Stimulated activated CD8-positive, alpha-beta memory T cell treated with anti-CD3 and anti-CD28 coated beads, Interleukin-7, amount 100 ng/mL, for 24 hours (primary cell): ENCODE data around the gene PACSIN1.

Experiments
- DNase-seq: peaks from one replicate; pipeline ENCODE4 v3.0.0-alpha.2; 2020; ENCODE audit warnings: low read depth

The PACSIN1 gene

GRCh38 chr6:34514593-34515472 is 49.0 kb downstream of the PACSIN1 start:
- no peak for DNase-seq

- no peak for DNase-seq
Measured at GRCh38 chr6:34515473-34516387, 49.9 kb downstream of the PACSIN1 start.

DNA sequence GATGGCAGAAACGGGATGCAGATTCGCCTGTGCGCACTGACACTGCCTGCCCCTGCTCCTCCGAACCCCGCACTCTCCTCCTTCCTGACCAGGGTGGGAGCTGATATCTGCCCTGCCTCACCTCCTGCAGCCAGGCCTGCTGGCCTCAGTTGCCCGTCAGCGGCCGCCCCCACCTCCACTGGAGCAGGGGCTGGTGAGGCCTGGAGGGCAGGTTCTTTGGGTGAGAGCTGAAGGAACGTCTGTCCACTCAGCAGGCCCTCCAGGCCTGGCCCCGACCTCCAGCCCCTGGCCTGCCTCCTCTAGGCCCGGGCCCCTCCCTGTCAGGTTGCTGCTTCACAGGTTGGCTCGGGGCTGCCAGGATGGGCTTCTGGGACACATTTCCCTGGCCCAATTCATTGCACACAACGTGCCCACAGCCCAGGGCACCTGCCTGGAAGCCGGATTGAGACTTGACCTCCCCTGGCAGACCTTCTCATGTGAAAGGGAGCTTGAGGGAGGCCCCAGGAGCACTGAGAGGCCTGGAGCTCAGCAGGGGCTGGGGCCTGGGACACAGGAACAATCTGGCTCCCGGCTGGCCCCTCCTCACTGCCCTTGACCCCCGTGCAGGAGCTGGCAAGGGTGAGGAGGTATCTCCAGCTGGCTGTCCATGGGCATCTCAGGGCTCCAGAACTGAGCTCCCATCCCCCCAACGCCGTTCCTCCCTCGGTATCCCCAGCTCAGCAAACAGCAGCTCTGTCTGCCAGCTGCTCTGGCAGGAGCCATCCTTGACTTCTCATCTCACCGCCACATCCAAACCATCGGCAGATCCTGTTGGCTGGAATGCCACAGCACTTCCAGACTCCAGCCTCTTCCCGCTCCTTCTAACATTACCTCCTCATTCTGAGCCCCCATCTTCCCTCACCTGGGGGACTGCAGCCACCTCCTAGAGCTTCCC is 50.8 kb downstream of the PACSIN1 start:
- no peak for DNase-seq

GRCh38 chr6:34517461-34517881 is 51.6 kb downstream of the PACSIN1 start:
- no peak for DNase-seq

DNA sequence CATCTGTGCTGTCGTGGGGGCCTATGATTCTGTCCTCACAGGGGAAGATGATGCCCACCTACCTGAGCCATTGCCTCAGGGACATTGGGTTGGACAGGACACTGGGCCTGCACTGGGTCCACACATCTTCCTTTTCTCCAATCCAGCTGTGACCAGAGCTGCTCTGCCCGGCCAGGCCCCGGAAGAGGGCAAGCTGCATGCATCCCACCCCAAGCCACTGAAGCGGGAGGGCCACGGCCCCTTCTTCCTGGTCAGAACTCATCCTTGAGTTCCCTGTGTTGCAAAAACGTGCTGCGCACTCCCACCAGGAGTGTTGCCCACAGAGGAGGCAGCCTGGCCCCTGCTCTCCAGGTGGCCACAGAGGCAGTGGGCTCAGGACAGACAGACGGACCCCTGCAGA is 52.1 kb downstream of the PACSIN1 start:
- no peak for DNase-seq

- DNase-seq, result no peak
Measured at GRCh38 chr6:34518669-34519365, 52.9 kb downstream of the PACSIN1 start.

DNA sequence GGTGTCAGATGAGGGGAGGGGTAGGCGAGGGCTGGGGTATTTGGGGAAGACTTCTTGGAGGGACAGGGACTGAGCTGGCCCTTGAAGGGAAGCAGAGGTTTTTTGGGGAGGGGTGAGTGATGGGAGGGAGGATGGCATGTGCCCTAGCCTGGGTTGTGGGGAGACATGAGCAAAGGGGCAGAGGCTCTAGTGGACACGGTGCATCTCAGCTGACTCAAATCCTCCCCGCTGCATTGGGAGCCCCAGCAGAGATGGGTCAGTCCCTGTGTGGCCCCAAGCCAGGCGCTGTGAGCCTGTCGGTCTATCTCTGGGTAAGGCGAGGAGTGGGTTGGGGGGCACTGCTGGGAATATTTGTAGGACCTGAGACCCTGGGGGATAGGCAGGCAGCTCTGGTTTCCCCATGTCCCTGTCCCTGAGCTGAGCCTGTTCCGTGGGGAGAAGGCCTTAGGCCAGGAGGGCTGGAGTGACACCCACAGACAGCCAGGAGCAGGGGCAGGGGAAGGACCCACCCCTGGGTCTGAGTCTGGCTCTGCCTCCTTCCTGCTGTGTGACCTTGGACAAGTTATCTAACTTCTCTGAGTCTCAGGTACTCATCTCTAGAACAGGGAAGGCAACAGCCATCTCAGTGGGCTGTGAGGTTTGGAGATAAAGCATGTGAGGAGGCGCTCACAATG is 54.2 kb downstream of the PACSIN1 start:
- DNase-seq, result no peak

- no peak for DNase-seq
Measured at GRCh38 chr6:34520645-34521462, 55.0 kb downstream of the PACSIN1 start.

DNA sequence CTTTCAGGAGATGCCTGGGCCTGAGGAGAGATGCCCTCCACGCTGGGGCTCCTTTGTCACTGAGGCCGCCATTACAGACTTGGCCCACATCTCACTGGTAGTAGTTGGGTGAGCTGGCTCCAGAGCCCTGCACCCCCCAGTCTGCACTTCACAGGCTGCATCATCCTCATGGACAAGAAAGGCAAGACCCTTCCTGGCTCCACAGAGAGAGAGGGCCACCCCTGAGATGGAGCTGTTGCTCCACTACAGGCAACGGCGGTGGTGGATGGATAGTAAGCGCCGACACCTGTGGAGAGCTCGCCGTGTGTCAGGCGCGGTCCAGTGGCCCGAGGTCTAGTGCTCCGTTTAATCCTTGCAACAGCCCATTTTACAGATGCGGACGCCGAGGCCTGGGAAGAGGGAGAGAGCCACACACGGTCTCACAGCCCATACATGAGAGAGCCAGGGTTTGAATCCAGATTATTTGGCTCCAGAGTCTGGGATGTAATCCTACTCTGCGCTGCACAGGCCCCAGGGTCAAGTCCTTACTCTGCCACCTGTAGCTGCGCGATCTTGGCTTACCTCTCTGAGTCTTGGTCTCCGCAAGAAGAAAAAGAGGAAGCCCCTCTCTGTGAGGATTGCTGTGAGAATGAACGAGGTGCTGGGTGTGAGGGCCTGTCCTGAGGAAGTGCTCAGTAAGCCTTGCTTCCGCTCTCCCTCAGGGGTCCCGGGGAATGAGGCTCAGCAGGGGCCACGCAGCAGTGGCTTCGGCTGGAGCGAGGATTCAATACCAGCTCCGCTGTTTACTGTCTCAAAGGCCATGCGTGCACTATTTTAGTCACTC is 55.8 kb downstream of the PACSIN1 start:
- no peak for DNase-seq

- DNase-seq, result no peak
Measured at GRCh38 chr6:34522761-34523160, 56.9 kb downstream of the PACSIN1 start.

- DNase-seq, result no peak
Measured at GRCh38 chr6:34523441-34524206, 57.7 kb downstream of the PACSIN1 start.

GRCh38 chr6:34524499-34524898 is 58.6 kb downstream of the PACSIN1 start:
- DNase-seq, result no peak

DNA sequence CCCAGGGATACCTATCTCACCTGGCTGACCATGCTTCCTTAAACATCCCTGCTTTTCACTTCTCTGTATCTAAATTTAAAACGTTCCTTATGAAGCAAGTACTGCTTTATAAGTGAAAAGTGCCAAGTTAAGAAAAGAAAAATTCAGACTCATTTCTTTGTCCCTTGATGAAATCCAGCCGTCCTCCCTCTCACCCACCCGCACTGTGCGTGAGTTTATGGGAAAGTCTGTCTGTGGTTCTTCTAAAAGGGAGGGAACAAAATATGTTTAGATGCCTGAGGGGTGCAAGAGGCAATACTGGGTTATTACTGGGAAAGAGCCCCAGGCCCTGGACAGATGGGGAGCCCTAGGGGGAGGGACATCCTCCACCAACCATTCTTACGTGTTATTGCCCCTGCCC is 59.1 kb downstream of the PACSIN1 start:
- no peak for DNase-seq

GRCh38 chr6:34525431-34526175 is 59.7 kb downstream of the PACSIN1 start:
- DNase-seq, result no peak

DNA sequence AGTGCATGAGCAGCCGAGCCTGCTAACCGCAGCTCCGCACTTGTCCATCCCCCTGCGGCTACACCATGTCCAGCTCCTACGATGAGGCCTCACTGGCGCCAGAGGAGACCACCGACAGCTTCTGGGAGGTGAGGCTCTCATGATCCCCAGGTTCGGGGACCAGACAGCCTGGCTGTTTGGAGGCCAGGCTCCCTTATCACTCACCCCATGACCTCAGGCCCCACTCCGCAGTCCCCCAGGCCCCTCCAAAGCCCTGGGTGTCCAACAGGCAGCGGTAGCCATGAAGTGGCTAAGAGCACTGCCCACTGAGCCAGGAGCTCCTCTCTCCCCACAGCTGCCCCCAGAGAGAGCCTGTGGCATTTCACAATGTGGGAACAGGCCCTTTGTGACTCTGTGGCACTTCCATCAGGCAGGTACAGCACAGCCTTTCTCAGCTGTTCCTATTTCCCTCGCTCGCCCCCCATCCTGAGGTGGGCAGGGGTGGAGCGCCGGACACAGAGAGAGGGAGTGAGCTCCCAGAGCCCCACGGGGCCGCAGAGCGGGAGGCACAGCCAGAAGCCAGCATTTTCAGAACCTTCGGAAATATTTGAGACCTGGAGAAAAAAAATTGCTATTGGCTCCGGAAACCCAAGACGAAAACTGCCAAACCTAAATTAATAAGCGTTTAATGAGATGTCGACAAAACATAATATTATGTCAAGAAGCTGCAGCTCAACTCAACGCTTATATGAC is 60.5 kb downstream of the PACSIN1 start:
- no peak for DNase-seq

GRCh38 chr6:34526992-34527728 is 61.3 kb downstream of the PACSIN1 start:
- peak; percentile 91 for DNase-seq
